ENCODE measurements around the gene GPR183.

GPR183 gene

GRCh38 chr13:99339736-99340397, 32.7 kb upstream of the GPR183 start:
- DNase-seq, result no peak

DNA sequence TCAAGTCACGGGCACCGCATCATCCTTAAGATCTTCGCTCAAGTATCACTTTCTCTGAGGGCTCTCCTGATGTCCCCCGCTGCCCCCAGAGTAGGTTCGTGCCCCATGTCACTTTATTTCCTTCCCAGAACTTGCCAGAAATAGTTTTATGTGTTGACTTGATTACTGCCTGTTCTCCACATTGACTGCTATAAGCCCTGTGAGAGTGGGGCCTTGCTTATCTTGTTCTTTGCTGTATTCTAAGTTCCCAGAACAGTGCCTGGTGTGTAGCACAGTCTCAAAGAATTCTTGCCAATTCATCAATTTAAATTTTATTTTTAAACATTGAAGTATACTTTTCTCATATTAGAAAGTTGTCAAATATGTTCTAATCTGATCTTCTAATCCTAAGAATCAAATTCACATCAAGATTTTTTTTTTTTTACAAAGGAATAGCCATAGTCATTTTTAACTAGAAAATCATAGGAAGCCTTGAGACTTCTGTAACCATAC, 32.1 kb upstream of the GPR183 start:
- no peak for DNase-seq

DNA sequence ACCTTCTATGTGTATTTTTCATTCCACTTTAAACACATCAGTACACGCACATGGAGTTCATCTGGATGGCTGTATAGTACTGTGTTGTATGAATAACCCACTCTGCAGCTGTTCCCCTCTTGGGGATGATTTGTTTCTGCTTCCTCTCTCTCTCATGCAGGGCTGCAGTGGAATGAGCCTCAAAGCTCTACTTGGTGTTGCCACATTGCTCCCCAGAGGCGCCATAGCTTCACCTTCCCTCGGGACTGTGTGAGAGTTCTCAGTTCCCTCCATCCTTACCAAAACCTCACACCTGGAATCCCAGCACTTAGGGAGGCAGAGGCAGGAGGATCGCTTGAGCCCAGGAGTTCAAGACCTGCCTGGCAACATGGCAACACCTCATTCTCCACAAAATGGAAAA, 28.4 kb upstream of the GPR183 start:
- no peak for DNase-seq

DNA sequence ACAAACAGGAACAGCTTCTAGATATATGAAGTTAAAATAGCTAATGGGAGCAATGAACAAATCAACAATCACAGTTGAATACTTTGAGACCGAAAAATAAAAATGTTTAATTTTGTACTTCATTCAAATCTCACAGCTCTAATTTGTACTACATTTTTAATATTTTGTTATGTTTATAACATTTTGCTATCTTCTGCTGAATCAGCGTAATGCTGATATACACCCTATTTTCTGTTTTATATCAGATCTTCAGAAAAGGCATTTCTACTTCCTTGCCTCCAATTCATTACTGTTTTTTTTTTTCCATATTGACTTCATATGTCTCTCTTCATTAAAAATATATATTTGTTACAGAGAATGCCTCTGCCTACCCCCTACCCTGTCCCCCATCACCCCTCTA, 27.9 kb upstream of the GPR183 start:
- no peak for DNase-seq

DNA sequence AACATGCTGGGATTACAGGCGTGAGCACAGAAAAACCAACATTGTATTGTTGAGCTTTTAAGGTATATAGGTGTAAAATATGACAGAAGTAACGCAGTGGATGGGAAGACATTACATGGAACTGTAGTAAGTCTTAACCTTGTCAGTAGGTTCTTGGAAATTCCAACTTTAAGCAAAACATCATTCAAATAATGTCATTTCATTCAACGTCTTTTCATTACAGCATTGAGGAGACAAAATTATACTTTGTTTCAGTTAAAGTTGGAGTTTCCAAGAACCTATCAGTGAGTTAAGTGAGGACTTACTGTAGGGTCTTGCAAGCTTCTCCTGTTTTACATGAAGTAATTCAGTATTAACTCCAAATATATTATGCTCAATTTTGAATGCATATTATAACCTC, 27.0 kb upstream of the GPR183 start:
- no peak for DNase-seq

DNA sequence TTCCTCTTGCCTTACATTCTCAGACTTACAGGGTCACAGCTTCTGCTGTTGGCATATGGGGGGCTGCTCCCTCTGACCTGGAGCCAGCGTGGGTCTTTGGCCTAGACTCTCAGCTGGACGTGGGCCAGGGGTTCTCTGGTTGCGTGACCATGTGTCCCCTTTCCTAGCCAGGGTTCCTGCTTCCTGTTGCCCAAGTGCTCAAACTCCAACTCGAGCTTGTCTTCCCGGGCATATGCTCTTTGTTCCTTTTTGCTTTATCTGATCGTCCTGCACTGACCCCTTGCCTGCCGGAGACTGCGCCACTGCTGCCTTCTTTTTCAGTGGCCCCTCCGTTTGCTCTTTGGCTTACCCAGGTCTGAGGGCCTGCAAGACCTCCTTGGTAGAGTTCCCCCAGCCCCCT, 25.3 kb upstream of the GPR183 start:
- DNase-seq, result peak in 1 of 56 donors; percentile 19

GRCh38 chr13:99331881-99332293, 24.7 kb upstream of the GPR183 start:
- no peak for DNase-seq

DNA sequence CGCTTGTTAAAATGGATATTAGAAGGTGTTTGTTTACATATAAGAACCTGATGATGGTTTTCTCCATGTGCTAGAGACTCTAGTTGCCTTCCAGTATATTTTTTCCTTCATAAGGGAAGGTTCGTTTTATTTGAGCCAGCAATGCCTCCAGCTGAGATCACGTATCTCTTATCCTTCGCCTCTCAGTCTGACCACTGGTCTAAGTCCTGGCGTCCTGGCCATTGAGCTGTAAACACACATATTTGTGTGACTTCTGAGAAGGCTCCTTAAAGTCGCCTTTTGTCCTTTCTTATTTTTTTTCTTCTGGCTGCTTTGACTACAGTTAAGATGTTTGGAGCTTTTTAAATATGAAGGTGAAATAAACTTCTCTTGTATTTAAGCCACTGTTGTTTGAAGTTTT, 23.7 kb upstream of the GPR183 start:
- DNase-seq, result no peak

- DNase-seq, result no peak
Measured at GRCh38 chr13:99329477-99329876, 22.3 kb upstream of the GPR183 start.

DNA sequence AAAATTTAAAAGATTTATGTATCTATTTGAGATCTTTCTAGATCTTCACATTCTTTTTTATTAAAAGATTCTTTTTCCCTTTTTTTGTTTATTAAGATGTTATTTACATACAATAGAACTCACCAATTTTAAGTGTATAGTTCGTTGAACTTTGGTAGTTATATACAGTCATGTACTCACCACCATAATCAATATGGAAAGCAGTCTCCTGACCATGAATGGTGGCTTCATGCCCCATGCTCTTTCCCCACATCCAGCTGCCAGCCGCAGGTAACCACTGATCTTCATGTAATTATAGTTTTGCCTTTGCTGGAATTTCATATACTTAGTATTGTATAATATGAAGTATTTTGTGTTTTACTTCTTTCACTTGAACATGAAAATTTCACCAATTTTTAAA, 20.6 kb upstream of the GPR183 start:
- no peak for DNase-seq

DNA sequence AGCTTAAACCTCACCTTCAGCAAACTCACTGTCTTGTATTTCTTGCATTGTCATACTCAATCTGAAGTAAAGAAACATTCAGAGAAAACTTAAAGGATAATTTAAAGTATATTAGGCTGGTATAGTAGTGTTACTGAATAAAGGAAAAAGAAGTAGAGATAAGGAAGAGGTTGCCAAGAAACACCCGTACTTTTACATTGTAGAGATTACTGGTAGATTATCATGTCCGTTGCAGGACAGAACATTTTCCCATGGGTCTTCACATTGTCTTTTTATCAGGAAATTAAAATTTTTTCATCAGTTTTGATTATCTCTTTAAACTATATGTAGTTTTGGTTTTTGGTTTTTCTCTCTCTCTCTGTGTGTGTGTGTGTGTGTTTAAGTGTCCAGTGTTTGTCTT, 19.9 kb upstream of the GPR183 start:
- DNase-seq, result no peak

DNA sequence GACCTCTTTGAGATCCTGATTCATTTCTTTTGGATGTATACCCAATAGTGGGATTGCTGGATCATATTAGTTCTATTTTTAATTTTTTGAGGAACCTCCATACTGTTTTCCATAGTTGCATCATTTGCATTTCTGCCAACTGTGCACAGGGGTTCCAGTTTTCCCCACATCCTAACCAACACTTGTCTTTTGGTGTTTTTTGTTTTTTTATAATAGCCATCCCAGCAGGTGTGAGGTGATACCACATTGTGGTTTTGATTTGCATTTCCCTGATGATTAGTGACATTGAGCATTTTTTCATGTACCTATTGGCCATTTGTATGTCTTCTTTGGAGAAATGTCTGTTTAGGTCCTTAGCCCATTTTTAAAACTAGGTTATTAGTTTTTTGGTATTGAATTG, 18.8 kb upstream of the GPR183 start:
- DNase-seq, result no peak

GRCh38 chr13:99323488-99323887, 16.3 kb upstream of the GPR183 start:
- DNase-seq, result no peak

GRCh38 chr13:99322297-99323103, 15.3 kb upstream of the GPR183 start:
- no peak for DNase-seq

DNA sequence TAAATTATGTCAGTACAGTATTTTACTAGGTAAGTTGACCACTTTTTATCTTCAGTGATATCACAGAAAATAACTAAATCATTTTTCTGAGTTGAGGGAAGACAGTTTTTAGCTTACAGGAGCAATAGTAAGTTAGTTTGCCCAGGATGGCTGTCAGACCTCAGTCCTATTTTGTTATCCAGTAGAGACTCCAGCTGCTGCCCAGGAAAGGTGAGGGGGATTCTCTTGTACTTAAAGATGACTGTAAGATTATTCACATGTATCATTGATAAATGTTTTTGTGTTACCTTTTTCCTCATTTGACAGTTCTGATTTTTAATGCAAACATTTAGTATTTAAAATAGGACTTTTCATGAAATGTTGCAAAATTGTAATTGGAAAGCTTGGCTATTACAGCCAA, 14.5 kb upstream of the GPR183 start:
- DNase-seq, result no peak

GRCh38 chr13:99320693-99321481, 13.7 kb upstream of the GPR183 start:
- no peak for DNase-seq

- DNase-seq, result no peak
Measured at GRCh38 chr13:99316657-99317256, 9.6 kb upstream of the GPR183 start.

GRCh38 chr13:99316224-99316623, 9.0 kb upstream of the GPR183 start:
- no peak for DNase-seq

DNA sequence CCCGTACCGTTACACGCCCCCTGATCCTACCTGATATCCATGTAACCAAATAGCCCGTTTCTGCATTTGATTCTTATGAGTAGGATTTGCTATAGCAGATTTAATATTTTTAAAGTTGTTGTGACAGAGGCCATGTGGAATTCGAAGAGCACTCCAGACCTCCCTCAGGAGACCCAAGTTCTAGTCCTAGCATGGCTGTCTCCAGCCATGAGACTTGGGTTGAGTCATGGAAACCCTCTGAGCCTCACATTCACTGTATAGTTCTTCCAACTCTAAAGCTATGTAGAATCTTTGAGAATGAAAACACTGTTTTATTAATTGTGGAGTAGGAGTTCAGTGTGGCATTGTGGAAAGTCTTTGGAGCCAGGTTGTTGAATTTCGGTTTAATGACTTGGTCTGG, 8.0 kb upstream of the GPR183 start:
- DNase-seq, result no peak

GRCh38 chr13:99314640-99315176, 7.5 kb upstream of the GPR183 start:
- DNase-seq, result no peak

- no peak for DNase-seq
Measured at GRCh38 chr13:99313941-99314340, 6.7 kb upstream of the GPR183 start.

Measured in nucleus accumbens (tissue), 56 donors.